Brain microvascular endothelial cell (primary cell): Measurements from ENCODE around the gene FRYL.
A peak's percentile ranks its signal among the peaks of the same experiment; 100 is the strongest.
"Not testable (repeated sequence)": the region's sequence is repeated elsewhere in the genome, so short reads cannot be mapped to it uniquely, and the experiment has no call there.

Source experiments
- DNase-seq: peaks from one replicate; pipeline ENCODE4 v3.0.0-alpha.2; 2020
- H3K27ac ChIP-seq: fragments of 250-450 bp; sonication (Bioruptor Pico); 2 replicates; pipeline ENCODE4 v1.5.1; 2020; ENCODE audit warnings: mild to moderate bottlenecking, moderate library complexity
- H3K27me3 ChIP-seq: fragments of 250-450 bp; sonication (Bioruptor Pico); replicated peaks from 2 replicates; pipeline ENCODE4 v1.5.1; 2020; ENCODE audit warnings: mild to moderate bottlenecking
- H3K36me3 ChIP-seq: fragments of 250-450 bp; sonication (Bioruptor Pico); replicated peaks from 2 replicates; pipeline ENCODE4 v1.5.1; 2020; ENCODE audit warnings: mild to moderate bottlenecking
- H3K4me3 ChIP-seq: 2 replicates; pipeline ENCODE4 v1.5.1; 2011; ENCODE audit warnings: low read depth, mild to moderate bottlenecking, control low read depth, low read length, moderate library complexity
- CTCF ChIP-seq: IDR thresholded peaks from 2 replicates; pipeline ENCODE4 v1.5.1; 2011; ENCODE audit warnings: low read depth, mild to moderate bottlenecking, moderate library complexity, low read length, control low read depth, inconsistent platforms; ENCODE audit errors: missing control alignments
- in situ Hi-C: cut with HindIII; loops from 2 replicates; pipeline ENCODE4 v1.10.0; 2017; ENCODE audit warnings: low sequenced_read_pairs, low pct_ligation_motif_present

Gene FRYL

DNA sequence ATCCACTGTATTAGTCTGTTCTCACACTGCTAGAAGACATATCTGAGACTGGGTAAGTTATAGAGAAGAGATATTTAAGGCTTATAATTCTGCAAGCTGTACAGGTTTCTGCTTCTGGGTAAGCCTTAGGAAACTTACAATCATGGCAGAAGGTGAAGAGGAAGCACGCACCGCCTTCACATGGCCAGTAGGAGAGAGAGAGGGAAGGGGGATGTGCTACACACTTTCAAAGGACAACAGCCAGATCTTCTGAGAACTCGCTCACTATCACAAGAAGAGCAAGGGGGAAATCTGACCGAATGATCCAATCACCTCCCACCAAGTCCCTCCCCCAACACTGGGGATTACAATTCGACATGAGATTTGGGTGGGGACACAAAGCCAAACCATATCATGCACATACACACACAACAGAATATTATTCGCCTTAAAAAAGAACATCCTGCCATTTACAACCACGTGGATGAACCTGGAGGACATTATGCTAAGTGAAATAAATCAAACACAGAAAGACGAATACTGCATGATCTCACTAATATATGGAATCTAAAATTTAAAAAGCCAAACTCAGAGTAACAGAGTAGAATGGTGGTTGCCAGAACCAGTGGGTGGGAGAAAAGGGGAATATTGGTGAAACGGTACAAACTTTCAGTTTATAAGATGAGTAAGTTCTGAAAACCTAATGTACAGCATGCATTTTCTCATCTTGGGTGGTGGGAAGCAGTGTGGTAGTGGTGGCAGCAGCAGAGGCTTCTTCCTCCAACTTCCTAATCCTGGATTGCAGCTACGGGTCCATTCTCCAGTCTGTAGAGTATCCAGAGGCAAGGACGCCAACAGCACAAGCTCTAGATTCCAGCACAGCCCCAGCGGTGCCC lies 12.8 kb downstream of the FRYL start:
- DNase-seq, result no peak
- Histone ChIP-seq H3K36me3 (no peaks in the 10 kb centered on the region), H3K4me3 (no peak overlapping the region), H3K27ac (no peak overlapping the region), H3K27me3 (no peaks in the 10 kb centered on the region)
- in situ Hi-C loops, result no loop called here
- peak; percentile 43 for TF ChIP-seq CTCF

DNA sequence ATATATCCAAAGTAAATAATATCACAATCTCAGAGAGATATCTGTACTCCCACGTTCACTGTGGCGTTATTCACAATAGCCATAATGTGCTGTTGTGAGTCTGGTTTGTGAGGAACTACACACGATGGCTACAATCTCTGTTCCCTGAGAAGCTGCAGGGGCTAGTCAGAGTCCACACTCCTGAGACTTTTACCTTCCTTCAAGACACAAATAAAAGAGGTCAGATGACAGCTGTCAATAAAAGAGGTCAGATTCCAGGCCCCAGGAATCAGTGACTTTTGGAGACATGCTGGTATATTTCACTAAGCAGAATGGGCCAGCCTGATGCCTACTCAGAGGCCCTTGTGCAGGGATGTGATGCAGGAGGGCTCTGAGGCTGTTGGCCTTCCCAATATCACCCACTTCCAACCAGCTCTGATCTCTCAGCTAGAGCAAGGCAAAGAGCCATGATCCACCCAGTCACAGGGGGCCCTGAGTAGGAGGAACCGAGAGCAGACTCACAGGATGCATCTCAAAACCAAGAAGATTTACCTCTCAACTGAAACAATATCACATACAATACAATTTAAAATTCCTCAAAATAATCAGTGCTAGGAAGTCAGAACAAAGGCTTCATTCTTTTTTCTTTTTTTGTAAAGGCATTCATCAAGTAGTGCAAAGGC lies 13.8 kb downstream of the FRYL start:
- Histone ChIP-seq H3K36me3 (no peaks in the 10 kb centered on the region), H3K27ac (no peak overlapping the region), H3K27me3 (no peaks in the 10 kb centered on the region), H3K4me3 (no peak overlapping the region)
- TF ChIP-seq CTCF, result no peak
- no peak for DNase-seq
- in situ Hi-C loops, result no loop called here

DNA sequence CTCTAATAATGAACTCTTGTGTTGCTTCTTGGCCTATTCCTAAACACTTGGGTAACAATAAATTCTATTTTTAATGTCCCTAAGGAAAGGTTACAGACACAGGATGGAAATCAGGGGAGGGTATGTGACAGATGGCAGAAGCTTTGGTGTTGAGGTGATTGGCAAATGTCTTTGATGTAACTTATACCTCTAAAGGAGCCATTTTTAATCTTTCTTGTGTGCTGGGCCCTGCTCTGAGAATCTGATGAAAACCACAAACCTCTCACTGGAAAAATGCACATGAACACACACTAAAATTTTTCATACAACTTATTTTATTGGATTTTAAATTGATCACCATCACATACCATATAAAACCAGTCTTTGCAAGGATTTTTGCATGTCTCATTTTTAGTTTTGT lies 17.7 kb downstream of the FRYL start:
- in situ Hi-C loops, result no loop called here

DNA sequence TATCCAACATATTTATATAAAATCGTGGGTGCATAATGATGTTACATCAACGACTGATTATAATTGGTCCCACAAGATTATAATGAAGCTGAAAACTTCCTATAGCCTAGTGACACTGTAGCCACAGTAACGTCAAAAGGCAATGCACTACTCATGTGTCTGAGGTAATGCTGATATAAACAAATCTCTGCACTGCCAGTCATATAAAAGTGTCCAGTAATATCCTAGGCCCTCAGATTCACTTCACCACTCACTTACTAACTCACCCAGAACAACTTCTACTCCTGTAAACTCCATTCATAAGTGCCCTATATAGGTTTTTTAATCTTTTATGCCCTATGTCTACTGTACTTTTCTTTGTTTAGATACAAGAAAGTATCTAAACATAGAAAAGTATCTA lies 18.8 kb downstream of the FRYL start:
- TF ChIP-seq CTCF, result no peak
- DNase-seq, result no peak
- in situ Hi-C loops, result no loop called here
- no peak overlapping the region for H3K27ac ChIP-seq
- no peaks in the 10 kb centered on the region for H3K36me3 ChIP-seq
- H3K4me3 ChIP-seq, result no peak overlapping the region
- H3K27me3 ChIP-seq, result no peaks in the 10 kb centered on the region

More for the DNA sequence above, 17.7 kb downstream of the FRYL start:
- Histone ChIP-seq H3K4me3 (no peak overlapping the region), H3K36me3 (no peaks in the 10 kb centered on the region), H3K27me3 (no peaks in the 10 kb centered on the region), H3K27ac (no peak overlapping the region)
- no peak for TF ChIP-seq CTCF
- DNase-seq, result no peak

DNA sequence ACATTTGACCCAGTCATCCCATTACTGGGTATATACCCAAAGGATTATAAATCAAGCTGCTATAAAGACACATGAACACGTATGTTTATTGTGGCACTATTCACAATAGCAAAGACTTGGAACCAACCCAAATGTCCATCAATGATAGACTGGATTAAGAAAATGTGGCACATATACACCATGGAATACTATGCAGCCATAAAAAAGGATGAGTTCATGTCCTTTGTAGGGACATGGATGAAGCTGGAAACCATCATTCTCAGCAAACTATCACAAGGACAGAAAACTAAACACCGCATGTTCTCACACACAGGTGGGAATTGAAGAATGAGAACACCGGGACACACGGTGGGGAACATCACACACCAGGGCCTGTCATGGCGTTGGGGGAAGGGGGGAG lies 21.4 kb downstream of the FRYL start:
- H3K36me3 ChIP-seq, H3K27me3 ChIP-seq, DNase-seq, in situ Hi-C loops, H3K4me3 ChIP-seq, H3K27ac ChIP-seq: not testable (repeated sequence)

DNA sequence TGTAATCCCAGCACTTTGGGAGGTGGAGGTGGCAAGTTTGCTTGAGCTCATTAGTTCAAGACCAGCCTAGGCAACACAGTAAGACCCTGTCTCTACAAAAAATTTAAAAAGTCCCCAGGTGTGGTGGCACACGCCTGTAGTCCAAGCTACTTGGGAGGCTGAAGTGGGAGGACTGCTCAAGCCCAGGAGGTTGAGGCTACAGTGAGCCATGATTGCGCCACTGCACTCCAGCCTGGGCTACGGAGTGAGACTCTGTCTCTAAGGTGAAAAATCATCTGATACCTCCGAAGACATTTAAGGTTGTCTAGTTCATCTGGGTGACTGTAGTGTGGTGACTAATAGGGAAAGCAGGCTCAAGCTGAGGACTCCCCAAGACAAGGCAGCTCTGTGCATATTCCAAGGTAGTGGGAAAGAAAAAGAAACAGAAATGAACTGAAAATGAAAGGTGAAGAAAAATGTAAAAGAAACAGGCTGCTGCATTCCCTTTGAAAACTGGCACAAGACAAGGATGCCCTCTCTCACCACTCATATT lies 23.3 kb downstream of the FRYL start:
- DNase-seq, result peak; percentile 21
- Histone ChIP-seq H3K36me3 (no peaks in the 10 kb centered on the region), H3K27me3 (no peaks in the 10 kb centered on the region), H3K27ac (no peak overlapping the region), H3K4me3 (no peak overlapping the region)
- TF ChIP-seq CTCF, result no peak
- in situ Hi-C loops, result no loop called here
